MCF 10A (cell line): ENCODE data around the gene DIP2A. TPM values are rescaled to one million over a fixed set of nuclear protein-coding genes. Genes with fewer than 3 reads are reported as not detected.

ENCODE experiments used
- BruUV-seq: library from RNA; stranded (reverse); fragments of 400-500 nt; replicated peaks from 2 replicates; lab custom pipeline; 2021; lab: Mats Ljungman, UMichigan
- CTCF ChIA-PET: fragments of 300-600 bp; sonication (Branson Sonifier 250); formaldehyde crosslinking; extraction: SDS; loops from one replicate; lab custom pipeline; 2021; ENCODE audit warnings: antibody characterized with exemption, inconsistent platforms; lab: Yijun Ruan, JAX
- POLR2A ChIA-PET: fragments of 300-600, 350-650 bp; sonication (Branson Sonifier 250); formaldehyde crosslinking; extraction: SDS; loops from one replicate; lab custom pipeline; 2020; ENCODE audit warnings: antibody characterized with exemption, inconsistent platforms; lab: Yijun Ruan, JAX
- DNase-seq: peaks from one replicate; pipeline ENCODE4 v3.0.0-alpha.2; 2018; ENCODE audit not compliant: unreplicated experiment
- H3K27ac Mint-ChIP-seq: one replicate; pipeline ENCODE4 v1.8.0; 2022; ENCODE audit warnings: mild to moderate bottlenecking, low read depth, mixed read lengths; ENCODE audit not compliant: unreplicated experiment
- H3K27me3 Mint-ChIP-seq: one replicate; pipeline ENCODE4 v1.8.0; 2022; ENCODE audit warnings: mixed read lengths; ENCODE audit not compliant: insufficient read depth, unreplicated experiment
- H3K36me3 Mint-ChIP-seq: one replicate; pipeline ENCODE4 v1.8.0; 2022; ENCODE audit warnings: mild to moderate bottlenecking, moderate library complexity, mixed read lengths; ENCODE audit not compliant: insufficient read depth, unreplicated experiment
- H3K4me1 Mint-ChIP-seq: one replicate; pipeline ENCODE4 v1.8.0; 2022; ENCODE audit warnings: mixed read lengths; ENCODE audit not compliant: insufficient read depth, unreplicated experiment
- H3K4me3 Mint-ChIP-seq: one replicate; pipeline ENCODE4 v1.8.0; 2022; ENCODE audit warnings: mild to moderate bottlenecking, moderate library complexity, mixed read lengths; ENCODE audit not compliant: unreplicated experiment
- H3K9me3 Mint-ChIP-seq: one replicate; pipeline ENCODE4 v1.8.0; 2022; ENCODE audit warnings: mixed read lengths; ENCODE audit not compliant: unreplicated experiment
- intact Hi-C: fragments of 100-400 bp; cut with micrococcal nuclease; formaldehyde crosslinking; loops from 2 replicates; pipeline ENCODE4 v1.14.1; 2022
- total RNA-seq: library from RNA; stranded (reverse); gene quantifications from 2 replicates; pipeline ENCODE4 v1.2.3, GENCODE V29; 2022
- TF ChIP-seq, protein P1 (sequence below): fragments of 200-600 bp; IDR thresholded peaks from one replicate; pipeline ENCODE4 v1.8.0; 2022; ENCODE audit warnings: antibody characterized with exemption, mild to moderate bottlenecking; ENCODE audit not compliant: unreplicated experiment

Gene DIP2A
- total RNA-seq, 1 experiment from 2014 or later = 39.6 TPM

DNA sequence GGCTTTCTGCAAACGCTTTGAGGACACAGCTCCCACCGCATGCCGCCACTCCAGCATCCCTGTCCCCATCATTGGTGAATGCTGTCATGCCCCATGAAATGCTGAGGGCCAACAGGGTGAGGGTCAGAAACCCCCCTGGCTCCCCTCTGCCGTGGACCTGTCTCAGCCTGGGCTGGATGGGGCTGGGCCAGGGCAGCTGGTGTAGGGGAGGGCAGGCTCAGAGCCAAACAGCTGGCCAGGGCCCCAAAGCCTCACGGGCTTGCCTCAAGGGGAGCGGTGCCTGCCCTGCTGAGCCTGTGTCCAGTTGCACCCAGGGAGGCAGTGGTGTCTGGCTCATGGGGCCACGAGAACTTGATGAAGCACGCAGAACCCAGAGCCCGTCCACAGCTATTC lies 96.5 kb downstream of the DIP2A start:
- BruUV-seq = no TSS peak
- CTCF ChIA-PET = no interaction called here
- TF ChIP-seq, protein P1, sequence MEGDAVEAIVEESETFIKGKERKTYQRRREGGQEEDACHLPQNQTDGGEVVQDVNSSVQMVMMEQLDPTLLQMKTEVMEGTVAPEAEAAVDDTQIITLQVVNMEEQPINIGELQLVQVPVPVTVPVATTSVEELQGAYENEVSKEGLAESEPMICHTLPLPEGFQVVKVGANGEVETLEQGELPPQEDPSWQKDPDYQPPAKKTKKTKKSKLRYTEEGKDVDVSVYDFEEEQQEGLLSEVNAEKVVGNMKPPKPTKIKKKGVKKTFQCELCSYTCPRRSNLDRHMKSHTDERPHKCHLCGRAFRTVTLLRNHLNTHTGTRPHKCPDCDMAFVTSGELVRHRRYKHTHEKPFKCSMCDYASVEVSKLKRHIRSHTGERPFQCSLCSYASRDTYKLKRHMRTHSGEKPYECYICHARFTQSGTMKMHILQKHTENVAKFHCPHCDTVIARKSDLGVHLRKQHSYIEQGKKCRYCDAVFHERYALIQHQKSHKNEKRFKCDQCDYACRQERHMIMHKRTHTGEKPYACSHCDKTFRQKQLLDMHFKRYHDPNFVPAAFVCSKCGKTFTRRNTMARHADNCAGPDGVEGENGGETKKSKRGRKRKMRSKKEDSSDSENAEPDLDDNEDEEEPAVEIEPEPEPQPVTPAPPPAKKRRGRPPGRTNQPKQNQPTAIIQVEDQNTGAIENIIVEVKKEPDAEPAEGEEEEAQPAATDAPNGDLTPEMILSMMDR = no peak
- H3K36me3 Mint-ChIP-seq = peaks cover 43% of the 10 kb centered on the region
- intact Hi-C loops = no loop called here
- POLR2A ChIA-PET = no interaction called here
- no peaks in the 10 kb centered on the region for H3K4me1 Mint-ChIP-seq
- DNase-seq = no peak
- no peaks in the 10 kb centered on the region for H3K27me3 Mint-ChIP-seq
- no peak overlapping the region for H3K27ac Mint-ChIP-seq
- no peaks in the 10 kb centered on the region for H3K9me3 Mint-ChIP-seq
- H3K4me3 Mint-ChIP-seq = no peak overlapping the region

DNA sequence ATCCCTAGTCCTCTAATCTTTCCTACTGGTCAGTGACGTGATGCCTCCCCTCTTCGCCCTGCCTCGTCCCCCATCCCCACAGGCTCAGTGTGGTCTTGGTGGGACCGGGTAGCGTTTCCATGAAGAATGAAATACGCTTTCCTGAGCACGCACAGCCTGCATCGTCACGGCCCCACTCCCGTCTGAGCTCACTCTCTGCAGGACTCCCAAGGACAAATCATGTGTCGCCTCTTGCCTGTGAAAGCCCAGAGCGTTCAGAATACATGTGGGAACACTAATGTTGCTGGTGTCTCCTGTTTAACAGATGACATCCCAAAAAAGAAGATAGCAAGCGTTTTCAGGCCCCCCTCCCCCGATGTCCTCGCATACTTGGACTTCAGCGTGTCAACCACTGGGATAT lies 97.0 kb downstream of the DIP2A start:
- Mint-ChIP-seq H3K4me1 (no peaks in the 10 kb centered on the region), H3K27me3 (no peaks in the 10 kb centered on the region), H3K36me3 (peaks cover 40% of the 10 kb centered on the region), H3K27ac (no peak overlapping the region), H3K9me3 (no peaks in the 10 kb centered on the region), H3K4me3 (no peak overlapping the region)
- TF ChIP-seq, protein P1 = no peak
- DNase-seq = no peak
- no TSS peak for BruUV-seq
- POLR2A ChIA-PET = interaction anchor here (0.7 kb wide), 1 partner anchor 45 kb away, joined by 4 read pairs; no protein-coding TSS in a partner anchor
- intact Hi-C loops = no loop called here
- CTCF ChIA-PET = no interaction called here

DNA sequence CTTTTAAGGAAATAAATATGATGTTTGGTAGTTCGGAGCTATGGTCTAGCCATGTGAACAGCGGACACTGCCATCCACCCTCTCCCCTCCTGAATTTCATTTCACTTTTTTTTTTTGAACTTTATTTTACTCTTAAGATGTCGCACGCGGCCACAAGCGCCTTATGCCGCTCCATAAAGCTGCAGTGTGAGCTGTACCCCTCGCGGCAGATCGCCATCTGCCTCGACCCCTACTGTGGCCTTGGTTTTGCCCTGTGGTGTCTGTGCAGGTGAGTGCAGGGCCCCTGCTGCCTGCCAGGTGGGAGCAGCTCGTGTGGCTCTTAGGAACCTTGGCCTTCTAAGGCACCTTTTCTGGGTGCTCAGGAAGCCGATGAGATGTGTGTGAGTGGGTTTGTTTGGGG lies 98.1 kb downstream of the DIP2A start:
- no TSS peak for BruUV-seq
- DNase-seq = no peak
- ChIA-PET POLR2A (no interaction called here), CTCF (no interaction called here)
- Mint-ChIP-seq H3K27ac (no peak overlapping the region), H3K4me3 (no peak overlapping the region), H3K36me3 (peaks cover 39% of the 10 kb centered on the region), H3K4me1 (no peaks in the 10 kb centered on the region), H3K9me3 (no peaks in the 10 kb centered on the region), H3K27me3 (no peaks in the 10 kb centered on the region)
- intact Hi-C loops = no loop called here
- TF ChIP-seq, protein P1 = no peak

DNA sequence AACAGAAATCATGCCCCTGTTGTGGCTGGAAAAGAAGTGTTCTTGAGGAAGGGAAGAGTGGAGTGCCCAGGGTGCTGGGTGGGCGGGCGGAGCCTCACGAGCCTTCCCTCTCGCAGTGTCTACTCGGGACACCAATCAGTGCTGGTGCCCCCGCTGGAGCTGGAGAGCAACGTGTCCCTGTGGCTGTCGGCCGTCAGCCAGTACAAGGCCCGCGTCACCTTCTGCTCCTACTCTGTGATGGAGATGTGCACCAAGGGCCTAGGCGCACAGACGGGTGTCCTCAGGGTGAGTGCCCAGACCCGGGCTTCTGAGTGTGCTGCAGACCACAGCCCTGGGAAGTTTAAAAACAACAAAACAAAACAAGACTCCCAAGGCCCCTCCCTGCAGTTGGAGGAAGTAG lies 98.8 kb downstream of the DIP2A start:
- H3K4me3 Mint-ChIP-seq = no peak overlapping the region
- BruUV-seq = no TSS peak
- no peak for DNase-seq
- ChIA-PET POLR2A (no interaction called here), CTCF (no interaction called here)
- TF ChIP-seq, protein P1 = no peak
- no peaks in the 10 kb centered on the region for H3K9me3 Mint-ChIP-seq
- H3K27me3 Mint-ChIP-seq = no peaks in the 10 kb centered on the region
- peaks cover 39% of the 10 kb centered on the region for H3K36me3 Mint-ChIP-seq
- intact Hi-C loops = no loop called here
- no peak overlapping the region for H3K27ac Mint-ChIP-seq
- H3K4me1 Mint-ChIP-seq = no peaks in the 10 kb centered on the region
